Fibroblast of upper back skin (primary cell): ENCODE measurements around the gene NAA25.
"Not testable (repeated sequence)": the region's sequence is repeated elsewhere in the genome, so short reads cannot be mapped to it uniquely, and the experiment has no call there.

Source experiments
- DNase-seq: peaks from one replicate; pipeline ENCODE4 v3.0.0-alpha.2; 2013

NAA25 gene

GRCh38 chr12:112049351-112049750 is 59.2 kb downstream of the NAA25 start:
- no peak for DNase-seq

- DNase-seq, result no peak
Observed at GRCh38 chr12:112046003-112046402, 62.6 kb downstream of the NAA25 start.

GRCh38 chr12:112036614-112037013 is 72.0 kb downstream of the NAA25 start:
- not testable (repeated sequence) for DNase-seq

GRCh38 chr12:112035219-112035785 is 73.3 kb downstream of the NAA25 start:
- DNase-seq, result no peak

- no peak for DNase-seq
Observed at GRCh38 chr12:112032292-112032691, 76.3 kb downstream of the NAA25 start.

- DNase-seq, result no peak
Observed at GRCh38 chr12:112031472-112031871, 77.1 kb downstream of the NAA25 start.

GRCh38 chr12:112029301-112029700 is 79.3 kb downstream of the NAA25 start:
- DNase-seq, result no peak

GRCh38 chr12:112025808-112026375 is 82.7 kb downstream of the NAA25 start:
- DNase-seq, result no peak

- DNase-seq, result no peak
Observed at GRCh38 chr12:112023759-112024396, 84.7 kb downstream of the NAA25 start.

GRCh38 chr12:112022241-112023016 is 86.2 kb downstream of the NAA25 start:
- no peak for DNase-seq

- no peak for DNase-seq
Observed at GRCh38 chr12:112020947-112021457, 87.6 kb downstream of the NAA25 start.

- peak; percentile 87 for DNase-seq
Observed at GRCh38 chr12:112018571-112019237, 89.9 kb downstream of the NAA25 start.

GRCh38 chr12:112017041-112017440 is 91.5 kb downstream of the NAA25 start:
- no peak for DNase-seq

GRCh38 chr12:112015938-112016337 is 92.6 kb downstream of the NAA25 start:
- no peak for DNase-seq

- DNase-seq, result peak; percentile 78
Observed at GRCh38 chr12:112013601-112014402, 94.8 kb downstream of the NAA25 start.

- peak; percentile 99 for DNase-seq
Observed at GRCh38 chr12:112012775-112013600, 95.6 kb downstream of the NAA25 start, which contains the start of the genes ERP29 and TMEM116. Gene ERP29, plus strand, starts transcription at chr12:112013426. Its CDS starts 40 bp downstream, at chr12:112013466. Gene TMEM116, minus strand, starts transcription at chr12:112013165. Its CDS starts 7,895 bp downstream, at chr12:112005270.

- DNase-seq, result no peak
Observed at GRCh38 chr12:112011685-112012084, 96.9 kb downstream of the NAA25 start.

- no peak for DNase-seq
Observed at GRCh38 chr12:112010415-112011344, 97.9 kb downstream of the NAA25 start.

GRCh38 chr12:112009596-112009995 is 99.0 kb downstream of the NAA25 start:
- not testable (repeated sequence) for DNase-seq

GRCh38 chr12:112008918-112009317 is 99.7 kb downstream of the NAA25 start:
- no peak for DNase-seq
